Measurements from ENCODE around the gene MRPL12. TPM values are rescaled to one million over a fixed set of nuclear protein-coding genes. Genes with fewer than 3 reads are reported as not detected.

MRPL12 gene
- total RNA-seq, 3 donors from 2014 or later = 18.4 to 32.3 (median 32.1) TPM

DNA sequence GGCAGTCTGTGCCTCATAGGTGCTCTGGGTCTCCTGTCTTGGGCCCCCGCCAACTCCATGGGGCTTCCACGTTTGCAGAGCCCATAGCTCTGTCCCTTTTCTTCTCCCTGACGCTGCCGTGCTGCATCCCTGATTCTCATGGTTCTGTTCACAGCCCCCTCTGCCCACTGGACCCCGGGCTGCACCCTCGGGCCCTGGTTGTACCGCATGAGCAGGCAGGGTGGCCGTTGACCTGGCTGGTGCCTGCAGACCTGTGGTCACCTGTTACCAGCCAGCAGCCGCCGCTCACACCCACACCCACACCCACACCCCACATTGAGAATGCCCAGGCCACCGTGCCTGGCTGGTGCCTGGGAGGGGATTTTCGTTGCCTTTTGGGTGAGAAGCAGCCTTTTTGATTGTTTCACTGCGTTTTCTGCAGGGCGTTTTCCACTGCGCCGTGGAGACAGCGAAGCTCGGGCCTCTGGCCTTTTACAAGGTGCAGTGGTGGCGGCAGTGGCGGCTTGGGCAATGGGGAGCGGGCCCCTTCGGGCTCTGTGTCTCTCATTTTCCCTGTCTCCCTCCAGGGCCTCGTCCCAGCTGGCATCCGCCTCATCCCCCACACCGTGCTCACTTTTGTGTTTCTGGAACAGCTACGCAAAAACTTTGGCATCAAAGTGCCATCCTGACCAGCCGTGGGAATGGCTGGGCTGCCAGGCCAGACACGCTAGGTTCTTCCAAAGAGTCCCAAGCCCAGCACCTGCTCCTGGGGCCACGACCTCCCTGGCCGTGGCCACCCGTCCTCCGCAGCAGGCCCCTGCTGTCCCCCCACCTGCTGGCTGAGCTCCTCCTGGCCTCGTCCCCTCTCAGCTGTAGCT is 16.5 kb downstream of the MRPL12 start:
- H3K27ac ChIP-seq = no peak overlapping the region
- TF ChIP-seq, protein P1, sequence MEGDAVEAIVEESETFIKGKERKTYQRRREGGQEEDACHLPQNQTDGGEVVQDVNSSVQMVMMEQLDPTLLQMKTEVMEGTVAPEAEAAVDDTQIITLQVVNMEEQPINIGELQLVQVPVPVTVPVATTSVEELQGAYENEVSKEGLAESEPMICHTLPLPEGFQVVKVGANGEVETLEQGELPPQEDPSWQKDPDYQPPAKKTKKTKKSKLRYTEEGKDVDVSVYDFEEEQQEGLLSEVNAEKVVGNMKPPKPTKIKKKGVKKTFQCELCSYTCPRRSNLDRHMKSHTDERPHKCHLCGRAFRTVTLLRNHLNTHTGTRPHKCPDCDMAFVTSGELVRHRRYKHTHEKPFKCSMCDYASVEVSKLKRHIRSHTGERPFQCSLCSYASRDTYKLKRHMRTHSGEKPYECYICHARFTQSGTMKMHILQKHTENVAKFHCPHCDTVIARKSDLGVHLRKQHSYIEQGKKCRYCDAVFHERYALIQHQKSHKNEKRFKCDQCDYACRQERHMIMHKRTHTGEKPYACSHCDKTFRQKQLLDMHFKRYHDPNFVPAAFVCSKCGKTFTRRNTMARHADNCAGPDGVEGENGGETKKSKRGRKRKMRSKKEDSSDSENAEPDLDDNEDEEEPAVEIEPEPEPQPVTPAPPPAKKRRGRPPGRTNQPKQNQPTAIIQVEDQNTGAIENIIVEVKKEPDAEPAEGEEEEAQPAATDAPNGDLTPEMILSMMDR (IDR thresholded peaks at IDR 0.05) = no peak
- no peak for TF ChIP-seq POLR2A (IDR thresholded peaks at IDR 0.05)
- TF ChIP-seq POLR2AphosphoS5 (IDR thresholded peaks at IDR 0.05) = no peak
- H3K36me3 ChIP-seq = no peaks in the 10 kb centered on the region
- intact Hi-C loops (cut with DNase I; ENCODE audit: low total_unique reads) = no loop called here
- no peak for DNase-seq (ENCODE audit: low spot score in 2 of 2)
- H3K27me3 ChIP-seq = no peaks in the 10 kb centered on the region
- H3K4me1 ChIP-seq = peaks cover 0 to 12% of the 10 kb centered on the region in 2 donors
- H3K4me3 ChIP-seq = no peak overlapping the region
- no peaks in the 10 kb centered on the region for H3K9me3 ChIP-seq

DNA sequence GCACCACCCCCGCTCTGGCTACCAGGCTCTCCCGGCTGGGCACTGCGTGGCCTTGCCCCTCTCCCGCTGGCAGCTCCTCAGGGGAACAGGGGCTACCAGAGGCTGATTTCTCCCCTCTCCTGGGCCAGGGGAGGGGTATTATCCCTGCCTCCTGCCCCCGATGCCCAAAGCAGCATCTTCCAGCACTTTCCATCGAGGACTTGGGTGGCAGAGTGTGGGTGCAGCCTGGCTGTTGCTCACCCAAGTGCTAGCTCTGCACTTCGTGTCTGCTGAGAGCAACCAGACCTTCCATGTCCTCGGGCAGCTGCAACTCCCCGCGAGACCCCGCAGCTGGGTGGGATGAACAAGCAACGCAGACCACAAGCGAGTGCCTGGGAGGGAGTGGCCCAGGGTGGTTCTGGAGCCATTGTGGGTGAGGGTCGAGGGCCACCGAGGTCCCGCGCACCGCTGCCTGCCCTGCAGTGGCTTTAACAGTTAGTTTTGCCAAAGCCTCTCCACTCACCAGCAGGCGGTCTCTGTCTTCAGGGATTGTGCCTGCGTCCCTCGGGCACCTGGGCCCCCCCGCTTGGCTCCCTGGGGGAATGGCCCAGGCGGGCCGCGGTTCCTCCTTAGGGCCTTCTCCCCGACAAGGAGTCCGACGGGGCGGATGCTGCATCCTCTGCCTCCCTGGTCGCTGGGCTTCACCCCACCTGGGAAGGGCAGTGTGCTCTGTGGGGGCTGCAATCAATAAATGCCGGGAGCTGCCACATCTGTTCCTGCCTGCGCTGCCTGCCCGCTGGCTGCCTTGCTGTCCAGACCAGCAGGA is 17.3 kb downstream of the MRPL12 start:
- Histone ChIP-seq H3K4me3 (no peak overlapping the region), H3K27me3 (no peaks in the 10 kb centered on the region), H3K27ac (no peak overlapping the region), H3K9me3 (no peaks in the 10 kb centered on the region), H3K4me1 (peaks cover 0 to 12% of the 10 kb centered on the region in 2 donors), H3K36me3 (no peaks in the 10 kb centered on the region)
- TF ChIP-seq POLR2A (IDR thresholded peaks at IDR 0.05) (no peak), POLR2AphosphoS5 (IDR thresholded peaks at IDR 0.05) (no peak)
- TF ChIP-seq, protein P1 (IDR thresholded peaks at IDR 0.05) = no peak
- intact Hi-C loops (cut with DNase I; ENCODE audit: low total_unique reads) = no loop called here
- DNase-seq (ENCODE audit: low spot score in 2 of 2) = no peak

DNA sequence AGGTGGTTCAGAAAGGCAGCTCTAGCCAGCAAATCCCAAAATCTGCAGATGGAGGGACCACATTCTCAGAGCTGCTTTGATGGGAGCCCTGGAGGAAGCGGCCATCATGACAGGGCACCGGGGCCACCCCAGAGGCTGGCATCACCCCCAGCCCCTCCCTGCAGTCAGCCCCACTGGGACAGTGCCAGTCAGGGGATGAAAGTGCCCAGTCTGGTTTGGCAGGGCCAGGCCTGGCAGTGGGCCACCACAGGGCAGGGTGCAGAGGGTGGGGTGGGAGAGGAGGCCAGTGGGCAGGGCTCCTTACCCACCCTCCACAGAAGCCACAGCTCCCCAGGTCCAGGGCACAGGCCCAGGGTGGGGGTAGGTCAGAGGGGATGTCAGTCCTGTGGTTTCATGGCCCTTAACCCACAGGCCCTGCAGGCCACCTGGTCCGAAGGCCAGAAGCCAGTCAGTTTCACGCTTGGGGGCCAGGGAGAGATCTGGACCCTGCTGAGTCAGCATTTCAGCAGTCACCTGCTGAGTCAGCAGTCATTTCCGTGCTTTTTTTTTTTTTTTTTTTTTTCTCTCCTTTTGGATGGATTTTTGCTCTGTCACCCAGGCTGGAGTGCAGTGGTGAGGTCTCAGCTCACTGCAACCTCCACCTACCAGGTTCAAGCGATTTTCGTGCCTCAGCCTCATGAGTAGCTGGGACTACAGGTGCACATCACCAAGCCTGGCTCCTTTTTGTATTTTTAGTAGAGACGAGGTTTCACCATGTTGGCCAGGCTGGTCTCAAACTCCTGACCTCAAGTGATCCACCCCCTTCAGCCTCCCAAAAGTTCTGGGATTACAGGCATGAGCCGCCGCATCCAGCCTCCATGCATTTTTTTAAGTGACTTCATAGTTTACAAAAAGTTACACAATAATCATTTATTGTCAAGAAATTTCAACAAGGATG is 19.3 kb downstream of the MRPL12 start:
- no peaks in the 10 kb centered on the region for H3K27me3 ChIP-seq
- intact Hi-C loops (cut with DNase I; ENCODE audit: low total_unique reads) = no loop called here
- TF ChIP-seq POLR2A (IDR thresholded peaks at IDR 0.05) (no peak), POLR2AphosphoS5 (IDR thresholded peaks at IDR 0.05) (peak; percentile 55 to 74 (median 57))
- TF ChIP-seq, protein P1 (IDR thresholded peaks at IDR 0.05) = peak in 2 of 3 donors; percentile 12 to 26
- peak; percentile 85 to 97 for DNase-seq (ENCODE audit: low spot score in 2 of 2)
- H3K4me1 ChIP-seq = peaks cover 0 to 12% of the 10 kb centered on the region in 2 donors
- H3K4me3 ChIP-seq = no peak overlapping the region
- peak overlapping the region in 1 of 2 donors; percentile 73 for H3K27ac ChIP-seq
- no peaks in the 10 kb centered on the region for H3K36me3 ChIP-seq
- no peaks in the 10 kb centered on the region for H3K9me3 ChIP-seq

DNA sequence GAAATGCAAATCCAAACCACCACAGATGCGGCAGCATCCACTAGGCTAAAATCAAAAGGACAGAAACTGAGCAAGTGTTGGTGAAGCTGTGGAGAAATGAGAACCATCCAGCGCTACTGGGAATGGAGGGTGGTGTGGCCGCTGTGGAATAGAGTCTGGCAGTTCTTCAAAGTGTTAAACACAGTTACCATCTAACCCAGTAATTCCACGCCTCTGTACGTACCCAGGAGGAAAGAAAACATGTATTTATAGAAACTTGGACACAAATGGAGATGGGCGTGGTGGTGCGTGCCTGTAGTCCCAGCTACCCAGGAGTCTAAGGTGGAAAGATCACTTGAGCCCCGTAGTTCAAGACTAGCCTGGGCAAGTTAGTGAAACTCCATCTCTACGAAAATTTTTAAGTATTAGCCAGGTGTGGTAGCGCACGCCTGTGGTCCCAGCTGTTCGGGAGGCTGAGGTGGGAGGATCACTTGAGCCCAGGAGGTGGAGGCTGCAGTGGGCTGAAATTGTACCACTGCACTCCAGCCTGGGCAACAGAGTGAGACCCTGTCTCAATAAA is 20.6 kb downstream of the MRPL12 start:
- H3K4me3 ChIP-seq = no peak overlapping the region
- peaks cover 0 to 12% of the 10 kb centered on the region in 2 donors for H3K4me1 ChIP-seq
- H3K36me3 ChIP-seq = no peaks in the 10 kb centered on the region
- H3K27me3 ChIP-seq = no peaks in the 10 kb centered on the region
- no peak for DNase-seq (ENCODE audit: low spot score in 2 of 2)
- no peaks in the 10 kb centered on the region for H3K9me3 ChIP-seq
- intact Hi-C loops (cut with DNase I; ENCODE audit: low total_unique reads) = no loop called here
- TF ChIP-seq, protein P1 (IDR thresholded peaks at IDR 0.05) = no peak
- H3K27ac ChIP-seq = peak overlapping the region; percentile 20 to 73

Measured in breast epithelium (tissue), 4 donors.